GM21576 (cell line): Measurements from ENCODE around the gene SASH3.

Source experiments
- ATAC-seq: cut with Tn5 transposase; IDR thresholded peaks from one replicate; pipeline ENCODE4 v1.9.1; 2021; ENCODE audit warnings: mild to moderate bottlenecking, moderate library complexity; ENCODE audit not compliant: unreplicated experiment

SASH3 gene

GRCh38 chrX:129808158-129808828 is 28.5 kb downstream of the SASH3 start:
- no peak for ATAC-seq

- ATAC-seq, result no peak
Observed at GRCh38 chrX:129808829-129809796, 29.4 kb downstream of the SASH3 start.

GRCh38 chrX:129813662-129814368 is 34.1 kb downstream of the SASH3 start:
- no peak for ATAC-seq

GRCh38 chrX:129818123-129818522 is 38.4 kb downstream of the SASH3 start:
- no peak for ATAC-seq

GRCh38 chrX:129823115-129823514 is 43.4 kb downstream of the SASH3 start:
- peak; percentile 72 for ATAC-seq

GRCh38 chrX:129823522-129823921 is 43.8 kb downstream of the SASH3 start:
- ATAC-seq, result no peak

- no peak for ATAC-seq
Observed at GRCh38 chrX:129824620-129825019, 44.9 kb downstream of the SASH3 start.

- ATAC-seq, result no peak
Observed at GRCh38 chrX:129825746-129826505, 46.2 kb downstream of the SASH3 start.

GRCh38 chrX:129830494-129830893 is 50.7 kb downstream of the SASH3 start:
- ATAC-seq, result no peak

- ATAC-seq, result no peak
Observed at GRCh38 chrX:129831091-129831885, 51.5 kb downstream of the SASH3 start.

- ATAC-seq, result no peak
Observed at GRCh38 chrX:129833153-129833990, 53.6 kb downstream of the SASH3 start.

GRCh38 chrX:129836827-129837226 is 57.1 kb downstream of the SASH3 start:
- ATAC-seq, result no peak

GRCh38 chrX:129840344-129840743 is 60.6 kb downstream of the SASH3 start:
- no peak for ATAC-seq

GRCh38 chrX:129842510-129843208 is 62.9 kb downstream of the SASH3 start:
- ATAC-seq, result no peak

GRCh38 chrX:129843209-129843458 is 63.4 kb downstream of the SASH3 start:
- no peak for ATAC-seq

- ATAC-seq, result peak; percentile 99
Observed at GRCh38 chrX:129843459-129844306, 63.9 kb downstream of the SASH3 start, which contains the start of gene ZDHHC9. Gene ZDHHC9, minus strand, starts transcription at chrX:129843886. Its CDS starts 1,941 bp downstream, at chrX:129841945.
